HEK293 (cell line): ENCODE data around the gene VASN.

Experiments
- CTCF ChIA-PET: fragments of 350-600 bp; formaldehyde crosslinking; extraction: SDS; loops from one replicate; lab custom pipeline; 2021; ENCODE audit warnings: antibody characterized with exemption; lab: Yijun Ruan, JAX
- POLR2A ChIA-PET: fragments of 300-600 bp; formaldehyde crosslinking; extraction: SDS; loops from one replicate; lab custom pipeline; 2020; ENCODE audit warnings: antibody characterized with exemption, inconsistent platforms; lab: Yijun Ruan, JAX
- H3K27ac ChIP-seq: fragments of 200-500 bp; sonication (Bioruptor generic); 2 replicates; pipeline ENCODE4 v1.5.1; 2014; ENCODE audit warnings: low read depth, low read length, control low read depth, inconsistent platforms; ENCODE audit errors: extremely low read depth
- H3K36me3 ChIP-seq, 2 experiments: fragments of 200-500 bp in 1 of 2; sonication (Bioruptor generic) in 1 of 2; 1 replicate in 1 of 2; 2 replicates in 1 of 2; pipeline ENCODE4 v1.5.1; 2014 to 2017; ENCODE audit warnings: inconsistent platforms in 2 of 2, low read length in 2 of 2; ENCODE audit not compliant: control insufficient read depth in 2 of 2, insufficient read depth in 1 of 2
- H3K4me1 ChIP-seq: fragments of 200-500 bp; sonication (Bioruptor generic); 2 replicates; pipeline ENCODE4 v1.5.1; 2014; ENCODE audit warnings: mild to moderate bottlenecking, low read length, inconsistent platforms; ENCODE audit not compliant: control insufficient read depth, insufficient read depth
- H3K4me3 ChIP-seq: 2 replicates; pipeline ENCODE4 v1.5.1; 2011; ENCODE audit warnings: low read depth, mild to moderate bottlenecking, control low read depth, low read length, moderate library complexity
- H3K9me3 ChIP-seq: fragments of 200-500 bp; sonication (Bioruptor generic); 2 replicates; pipeline ENCODE4 v1.5.1; 2014; ENCODE audit warnings: low read depth, low read length, inconsistent platforms; ENCODE audit not compliant: control insufficient read depth, insufficient read depth
- EGR2 ChIP-seq: fragments of 450-650 bp; formaldehyde crosslinking; IDR thresholded peaks from 2 replicates; pipeline ENCODE4 v1.5.1; 2016; ENCODE audit warnings: low read depth, missing biosample characterization, missing genetic modification characterization
- GLIS2 ChIP-seq: fragments of 450-650 bp; formaldehyde crosslinking; IDR thresholded peaks from 2 replicates; pipeline ENCODE4 v1.5.1; 2016; ENCODE audit warnings: missing biosample characterization, missing genetic modification characterization
- HOXA7 ChIP-seq: sonication (generic); formaldehyde crosslinking; IDR thresholded peaks from 2 replicates; pipeline ENCODE4 v1.8.1; 2022; ENCODE audit warnings: missing genetic modification reagents, borderline replicate concordance
- KLF16 ChIP-seq: fragments of 450-650 bp; formaldehyde crosslinking; IDR thresholded peaks from 2 replicates; pipeline ENCODE4 v1.5.1; 2017; ENCODE audit warnings: missing biosample characterization, missing genetic modification characterization
- KLF9 ChIP-seq: fragments of 450-650 bp; formaldehyde crosslinking; IDR thresholded peaks from 2 replicates; pipeline ENCODE4 v1.5.1; 2016; ENCODE audit warnings: missing biosample characterization, missing genetic modification characterization, low read depth
- SETDB1 ChIP-seq: IDR thresholded peaks from one replicate; pipeline ENCODE4 v1.6.1; 2017; ENCODE audit warnings: mild to moderate bottlenecking, low read length, moderate library complexity, mixed read lengths; ENCODE audit not compliant: insufficient read length
- ZBTB10 ChIP-seq: fragments of 450-650 bp; formaldehyde crosslinking; IDR thresholded peaks from 2 replicates; pipeline ENCODE4 v1.5.1; 2016; ENCODE audit warnings: missing biosample characterization, missing genetic modification characterization
- ZBTB49 ChIP-seq: fragments of 450-650 bp; formaldehyde crosslinking; IDR thresholded peaks from 2 replicates; pipeline ENCODE4 v1.5.1; 2016; ENCODE audit warnings: missing biosample characterization, missing genetic modification characterization, low read depth
- ZEB2 ChIP-seq: fragments of 450-650 bp; formaldehyde crosslinking; IDR thresholded peaks from 2 replicates; pipeline ENCODE4 v1.5.1; 2016; ENCODE audit warnings: missing biosample characterization, missing genetic modification characterization
- ZNF10 ChIP-seq: fragments of 450-650 bp; formaldehyde crosslinking; IDR thresholded peaks from 2 replicates; pipeline ENCODE4 v1.5.1; 2017; ENCODE audit warnings: missing biosample characterization, missing genetic modification characterization
- ZNF16 ChIP-seq: fragments of 450-650 bp; formaldehyde crosslinking; IDR thresholded peaks from 2 replicates; pipeline ENCODE4 v1.5.1; 2016; ENCODE audit warnings: low read depth, missing biosample characterization, missing genetic modification characterization
- ZNF169 ChIP-seq: fragments of 450-650 bp; formaldehyde crosslinking; IDR thresholded peaks from 2 replicates; pipeline ENCODE4 v1.5.1; 2016; ENCODE audit warnings: missing biosample characterization, missing genetic modification characterization
- ZNF19 ChIP-seq: fragments of 450-650 bp; formaldehyde crosslinking; IDR thresholded peaks from 2 replicates; pipeline ENCODE4; 2016; ENCODE audit warnings: missing biosample characterization, missing genetic modification characterization, low read depth
- ZNF211 ChIP-seq: fragments of 450-650 bp; formaldehyde crosslinking; IDR thresholded peaks from 2 replicates; pipeline ENCODE4 v1.5.1; 2016; ENCODE audit warnings: low read depth, missing biosample characterization, missing genetic modification characterization
- ZNF26 ChIP-seq: fragments of 450-650 bp; formaldehyde crosslinking; IDR thresholded peaks from 2 replicates; pipeline ENCODE4 v1.5.1; 2016; ENCODE audit warnings: missing biosample characterization, missing genetic modification characterization
- ZNF274 ChIP-seq, 2 experiments: fragments of 200-500 bp in 1 of 2; fragments of 450-650 bp in 1 of 2; sonication (Bioruptor generic) in 1 of 2; formaldehyde crosslinking in 1 of 2; IDR thresholded peaks; 2 replicates each; pipeline versions ENCODE4 v1.5.1 to v1.6.1; 2014 to 2016; ENCODE audit warnings: borderline replicate concordance in 1 of 2, inconsistent platforms in 1 of 2, low read length in 1 of 2, missing biosample characterization in 1 of 2, missing genetic modification characterization in 1 of 2
- ZNF302 ChIP-seq: fragments of 450-650 bp; formaldehyde crosslinking; IDR thresholded peaks from 2 replicates; pipeline ENCODE4 v1.5.1; 2016; ENCODE audit warnings: missing biosample characterization, missing genetic modification characterization, low read depth
- ZNF341 ChIP-seq: fragments of 450-650 bp; formaldehyde crosslinking; IDR thresholded peaks from 2 replicates; pipeline ENCODE4; 2016; ENCODE audit warnings: low read depth, missing biosample characterization, missing genetic modification characterization
- ZNF37A ChIP-seq: fragments of 450-650 bp; IDR thresholded peaks from 2 replicates; pipeline ENCODE4 v1.5.1; 2018; ENCODE audit warnings: missing biosample characterization, missing genetic modification characterization
- ZNF510 ChIP-seq: fragments of 450-650 bp; formaldehyde crosslinking; IDR thresholded peaks from 2 replicates; pipeline ENCODE4 v1.5.1; 2018; ENCODE audit warnings: mild to moderate bottlenecking, missing genetic modification characterization, missing biosample characterization; ENCODE audit not compliant: insufficient replicate concordance
- ZNF529 ChIP-seq: fragments of 450-650 bp; formaldehyde crosslinking; IDR thresholded peaks from 2 replicates; pipeline ENCODE4 v1.5.1; 2017; ENCODE audit warnings: missing genetic modification characterization, missing biosample characterization; ENCODE audit not compliant: insufficient replicate concordance
- ZNF530 ChIP-seq: fragments of 450-650 bp; formaldehyde crosslinking; IDR thresholded peaks from 2 replicates; pipeline ENCODE4 v1.5.1; 2016; ENCODE audit warnings: low read depth, missing biosample characterization, missing genetic modification characterization
- ZNF544 ChIP-seq: fragments of 450-650 bp; formaldehyde crosslinking; IDR thresholded peaks from 2 replicates; pipeline ENCODE4 v1.5.0; 2017; ENCODE audit warnings: missing biosample characterization, missing genetic modification characterization
- ZNF560 ChIP-seq: fragments of 450-650 bp; formaldehyde crosslinking; IDR thresholded peaks from 2 replicates; pipeline ENCODE4 v1.5.1; 2017; ENCODE audit warnings: missing biosample characterization, missing genetic modification characterization, borderline replicate concordance
- ZNF585B ChIP-seq: fragments of 450-650 bp; formaldehyde crosslinking; IDR thresholded peaks from 2 replicates; pipeline ENCODE4 v1.5.1; 2016; ENCODE audit warnings: missing biosample characterization, missing genetic modification characterization
- ZNF596 ChIP-seq: fragments of 450-650 bp; IDR thresholded peaks from 2 replicates; pipeline ENCODE4 v1.5.0; 2018; ENCODE audit warnings: missing biosample characterization, mild to moderate bottlenecking, missing genetic modification characterization, moderate library complexity
- ZNF621 ChIP-seq: fragments of 450-650 bp; formaldehyde crosslinking; IDR thresholded peaks from 2 replicates; pipeline ENCODE4 v1.5.1; 2017; ENCODE audit warnings: missing biosample characterization, missing genetic modification characterization
- ZNF654 ChIP-seq: fragments of 450-650 bp; formaldehyde crosslinking; IDR thresholded peaks from 2 replicates; pipeline ENCODE4 v1.5.1; 2016; ENCODE audit warnings: low read depth, missing biosample characterization, missing genetic modification characterization
- ZNF660 ChIP-seq: fragments of 450-650 bp; IDR thresholded peaks from 2 replicates; pipeline ENCODE4 v1.5.1; 2018; ENCODE audit warnings: missing biosample characterization, mild to moderate bottlenecking, missing genetic modification characterization
- ZNF768 ChIP-seq: fragments of 450-650 bp; formaldehyde crosslinking; IDR thresholded peaks from 2 replicates; pipeline ENCODE4 v1.5.1; 2018; ENCODE audit warnings: missing biosample characterization, mild to moderate bottlenecking, missing genetic modification characterization

VASN gene

GRCh38 chr16:4371357-4372000 lies at the start of gene VASN:
TSS of gene VASN (plus strand) at chr16:4371848. CDS start at chr16:4380878, 9,030 bp downstream.
- H3K9me3 ChIP-seq, result no peaks in the 10 kb centered on the region
- H3K4me1 ChIP-seq, result peaks cover 21% of the 10 kb centered on the region
- CTCF ChIA-PET, result interaction anchor here (0.7 to 3.3 kb wide), 3 partner anchors 12 to 57 kb away, joined by 3 to 32 read pairs (median 9); no protein-coding TSS in a partner anchor
- no peaks in the 10 kb centered on the region; a peak in 1 of 3 replicates for H3K36me3 ChIP-seq
- H3K4me3 ChIP-seq, result peak within 1 kb of the TSS; percentile 45
- no peak within 1 kb of the TSS; the same call in 1 of the 2 replicates for H3K27ac ChIP-seq
- POLR2A ChIA-PET, result no interaction called here
- no peak for TF ChIP-seq ZNF585B
- no peak for TF ChIP-seq ZEB2 (tag by site-specific recombination)
- no peak for TF ChIP-seq ZNF654 (tag by site-specific recombination)
- no peak for TF ChIP-seq ZNF768 (tag by site-specific recombination)
- TF ChIP-seq HOXA7, result no peak
- no peak for TF ChIP-seq ZNF26
- no peak for TF ChIP-seq ZNF10
- TF ChIP-seq ZNF560 (tag by site-specific recombination), result no peak
- no peak for TF ChIP-seq ZNF529 (tag by site-specific recombination)
- TF ChIP-seq ZNF660 (tag by site-specific recombination), result no peak
- TF ChIP-seq EGR2 (tag by site-specific recombination), result no peak
- TF ChIP-seq ZNF596 (tag by site-specific recombination), result no peak
- TF ChIP-seq ZNF510 (tag by site-specific recombination), result no peak
- TF ChIP-seq ZNF37A, result no peak
- no peak for TF ChIP-seq ZNF621 (tag by site-specific recombination)
- TF ChIP-seq ZNF169 (tag by site-specific recombination), result no peak
- TF ChIP-seq KLF16 (tag by site-specific recombination), result no peak
- TF ChIP-seq ZNF16 (tag by site-specific recombination), result no peak
- TF ChIP-seq ZNF341, result no peak
- TF ChIP-seq ZBTB10 (tag by site-specific recombination), result no peak
- peak; percentile 82 for TF ChIP-seq KLF9 (tag by site-specific recombination)
- TF ChIP-seq ZNF544 (tag by site-specific recombination), result no peak
- TF ChIP-seq SETDB1, result no peak
- TF ChIP-seq GLIS2, result peak; percentile 38
- TF ChIP-seq ZNF274 (IDR thresholded peaks at IDR 0.05; ENCODE audit: low read length), result no peak
- TF ChIP-seq ZNF274 (tag by site-specific recombination; IDR thresholded peaks at IDR 0.05; ENCODE audit: borderline replicate concordance), result no peak
- TF ChIP-seq ZBTB49, result no peak
- no peak for TF ChIP-seq ZNF302 (tag by site-specific recombination)
- no peak for TF ChIP-seq ZNF211 (tag by site-specific recombination)
- TF ChIP-seq ZNF530 (tag by site-specific recombination), result no peak
- no peak for TF ChIP-seq ZNF19 (tag by site-specific recombination)
